IMR-90 (cell line): Measurements from ENCODE around the gene SUGCT. TPM values are rescaled to one million over a fixed set of nuclear protein-coding genes. Genes with fewer than 3 reads are reported as not detected.

Experiments used
- ATAC-seq: fragments of 200-7000 bp; cut with Tn5 transposase; 2 replicates; pipeline ENCODE4 v1.9.1; 2020; ENCODE audit warnings: low read depth, mild to moderate bottlenecking, moderate library complexity
- BruUV-seq: library from RNA; stranded (reverse); fragments of 400-500 nt; replicated peaks from 2 replicates; lab custom pipeline; 2021; lab: Mats Ljungman, UMichigan
- CTCF ChIA-PET: fragments of 300-600 bp; formaldehyde crosslinking; extraction: SDS; loops from one replicate; lab custom pipeline; 2021; ENCODE audit warnings: antibody characterized with exemption; lab: Yijun Ruan, JAX
- POLR2A ChIA-PET: fragments of 300-600 bp; sonication (Branson Sonifier 250); formaldehyde crosslinking; loops from one replicate; lab custom pipeline; 2022; ENCODE audit warnings: antibody characterized with exemption; ENCODE audit not compliant: unreplicated experiment; lab: Charles Lee
- DNase-seq: peaks from one replicate; pipeline ENCODE4 v3.0.0; 2013
- H2AFZ ChIP-seq: replicated peaks from 2 replicates; pipeline ENCODE3; 2013; ENCODE audit warnings: low read length, mild to moderate bottlenecking; ENCODE audit not compliant: poor library complexity
- H2AK5ac ChIP-seq: 2 replicates; pipeline ENCODE4 v1.6.1; 2013; ENCODE audit warnings: low read depth, low read length, inconsistent platforms
- H2AK9ac ChIP-seq: replicated peaks from 2 replicates; pipeline ENCODE3; 2013; ENCODE audit warnings: mild to moderate bottlenecking, low read depth, low read length, moderate library complexity; ENCODE audit not compliant: poor library complexity
- H2BK120ac ChIP-seq: 2 replicates; pipeline ENCODE4 v1.6.1; 2013; ENCODE audit warnings: low read depth, low read length, inconsistent platforms
- H2BK15ac ChIP-seq: 3 replicates; pipeline ENCODE4 v1.6.1; 2013; ENCODE audit warnings: low read depth, low read length, inconsistent platforms
- H2BK20ac ChIP-seq: 2 replicates; pipeline ENCODE4 v1.6.1; 2013; ENCODE audit warnings: low read depth, mild to moderate bottlenecking, inconsistent platforms, low read length, moderate library complexity
- H2BK5ac ChIP-seq: 2 replicates; pipeline ENCODE4 v1.6.1; 2013; ENCODE audit warnings: mild to moderate bottlenecking, low read depth, low read length, inconsistent platforms; ENCODE audit not compliant: poor library complexity, severe bottlenecking
- H3K14ac ChIP-seq: replicated peaks from 2 replicates; pipeline ENCODE4 v1.6.1; 2013; ENCODE audit warnings: low read depth, low read length, inconsistent platforms
- H3K18ac ChIP-seq: 2 replicates; pipeline ENCODE4 v1.6.1; 2013; ENCODE audit warnings: low read depth, low read length, control low read depth
- H3K23ac ChIP-seq: 2 replicates; pipeline ENCODE4 v1.6.1; 2013; ENCODE audit warnings: low read depth, low read length, inconsistent platforms
- H3K27ac ChIP-seq: 2 replicates; pipeline ENCODE4 v1.5.1; 2013; ENCODE audit warnings: mild to moderate bottlenecking, control low read depth, low read length; ENCODE audit not compliant: insufficient read depth
- H3K27me3 ChIP-seq: 2 replicates; pipeline ENCODE4 v1.6.1; 2013; ENCODE audit warnings: low read length; ENCODE audit not compliant: control insufficient read depth, insufficient read depth
- H3K36me3 ChIP-seq: 2 replicates; pipeline ENCODE4 v1.6.1; 2013; ENCODE audit warnings: low read length, mixed read lengths; ENCODE audit not compliant: control insufficient read depth, insufficient read depth
- H3K4ac ChIP-seq: 2 replicates; pipeline ENCODE4 v1.6.1; 2013; ENCODE audit warnings: low read depth, low read length, inconsistent platforms
- H3K4me1 ChIP-seq: 2 replicates; pipeline ENCODE4 v1.6.1; 2013; ENCODE audit warnings: low read length, mixed read lengths; ENCODE audit not compliant: control insufficient read depth, insufficient read depth
- H3K4me2 ChIP-seq: 2 replicates; pipeline ENCODE4 v1.6.1; 2013; ENCODE audit warnings: low read depth, mild to moderate bottlenecking, control low read depth, low read length, moderate library complexity
- H3K4me3 ChIP-seq: 2 replicates; pipeline ENCODE4 v1.5.1; 2013; ENCODE audit warnings: low read depth, mild to moderate bottlenecking, control low read depth, low read length, moderate library complexity; ENCODE audit not compliant: insufficient read depth
- H3K56ac ChIP-seq: 2 replicates; pipeline ENCODE4 v1.6.1; 2013; ENCODE audit warnings: low read length, inconsistent platforms; ENCODE audit not compliant: insufficient read depth; ENCODE audit errors: extremely low read depth
- H3K79me1 ChIP-seq, 2 experiments: 2 replicates each; pipeline ENCODE4 v1.6.1; 2013; ENCODE audit warnings: low read length in 2 of 2, inconsistent platforms in 1 of 2, low read depth in 1 of 2
- H3K9ac ChIP-seq: 2 replicates; pipeline ENCODE4 v1.6.1; 2013; ENCODE audit warnings: low read depth, low read length, control low read depth
- H3K9me1 ChIP-seq: 2 replicates; pipeline ENCODE4 v1.6.1; 2013; ENCODE audit warnings: low read length, inconsistent platforms; ENCODE audit not compliant: insufficient read depth
- H3K9me3 ChIP-seq: 2 replicates; pipeline ENCODE4 v1.6.1; 2013; ENCODE audit warnings: low read length; ENCODE audit not compliant: control insufficient read depth, insufficient read depth
- H4K20me1 ChIP-seq: 2 replicates; pipeline ENCODE4 v1.6.1; 2013; ENCODE audit warnings: low read length, inconsistent platforms; ENCODE audit not compliant: insufficient read depth
- H4K5ac ChIP-seq: 2 replicates; pipeline ENCODE4 v1.6.1; 2013; ENCODE audit warnings: mild to moderate bottlenecking, low read depth, low read length, control low read depth
- H4K8ac ChIP-seq, 2 experiments: 2 replicates each; pipeline ENCODE4 v1.6.1; 2013; ENCODE audit warnings: low read depth in 2 of 2, low read length in 2 of 2, control low read depth in 1 of 2, inconsistent platforms in 1 of 2
- H4K91ac ChIP-seq: 2 replicates; pipeline ENCODE4 v1.6.1; 2013; ENCODE audit warnings: low read depth, low read length, inconsistent platforms; ENCODE audit not compliant: insufficient read depth
- BHLHE40 ChIP-seq: fragments of 150-350 bp; IDR thresholded peaks from 2 replicates; pipeline ENCODE4 v1.6.1; 2016; ENCODE audit warnings: mild to moderate bottlenecking, low read depth, low read length
- CEBPB ChIP-seq: IDR thresholded peaks from 2 replicates; pipeline ENCODE4 v1.6.1; 2012; ENCODE audit warnings: low read depth, low read length, improper control_type of control experiment
- MAZ ChIP-seq: IDR thresholded peaks from 2 replicates; pipeline ENCODE4 v1.6.1; 2012; ENCODE audit warnings: low read depth, mild to moderate bottlenecking, low read length, improper control_type of control experiment, moderate library complexity, borderline replicate concordance
- NFE2L2 ChIP-seq: fragments of 150-350 bp; IDR thresholded peaks from 2 replicates; pipeline ENCODE4 v1.6.1; 2016; ENCODE audit warnings: low read depth, mild to moderate bottlenecking, low read length
- RAD21 ChIP-seq: IDR thresholded peaks from 2 replicates; pipeline ENCODE4 v1.6.1; 2012; ENCODE audit warnings: low read length, improper control_type of control experiment
- SMC3 ChIP-seq: fragments of 150-350 bp; IDR thresholded peaks from 2 replicates; pipeline ENCODE4 v1.6.1; 2016; ENCODE audit warnings: low read depth, mild to moderate bottlenecking, antibody characterized with exemption, low read length, moderate library complexity
- WGBS, 2 experiments: methylation state at CpG; one replicate each; pipeline versions ENCODE4 v1.1.5 to v1.1.7; 2013; ENCODE audit warnings: missing lambda C conversion rate in 2 of 2; ENCODE audit not compliant: insufficient read length in 1 of 2; ENCODE audit errors: extremely low coverage in 2 of 2; 5-methylcytosine and 5-hydroxymethylcytosine counted together
- dilution Hi-C: fragments of 300-500 bp; cut with HindIII; formaldehyde crosslinking; loops from one replicate; pipeline ENCODE4 v1.14.3; 2018; ENCODE audit warnings: low sequenced_read_pairs; ENCODE audit not compliant: unreplicated experiment
- in situ Hi-C: fragments of 300-500 bp; cut with MboI; formaldehyde crosslinking; loops from 3 replicates; pipeline ENCODE4 v1.14.3; 2019; ENCODE audit warnings: low sequenced_read_pairs, inconsistent platforms, mixed read lengths
- intact Hi-C: fragments of 100-400 bp; cut with micrococcal nuclease; formaldehyde crosslinking; loops from 2 replicates; pipeline ENCODE4 v1.10.0; 2022
- polyA plus RNA-seq, 3 experiments: library from polyadenylated mRNA; depleted of rRNA; stranded (reverse); fragments of >200 nt; gene quantifications; 2 replicates each; pipeline ENCODE4 v1.2.3, GENCODE V29; 2012; ENCODE audit warnings: low replicate concordance in 1 of 3
- total RNA-seq: library from RNA; depleted of rRNA; stranded (reverse); fragments of >200 nt; gene quantifications from 2 replicates; pipeline ENCODE4 v1.2.3, GENCODE V29; 2012

The SUGCT gene
- total and polyA plus RNA-seq, 2 of the 4 experiments (the other 2 are of a cell fraction): 5.9 to 8.3 TPM

DNA sequence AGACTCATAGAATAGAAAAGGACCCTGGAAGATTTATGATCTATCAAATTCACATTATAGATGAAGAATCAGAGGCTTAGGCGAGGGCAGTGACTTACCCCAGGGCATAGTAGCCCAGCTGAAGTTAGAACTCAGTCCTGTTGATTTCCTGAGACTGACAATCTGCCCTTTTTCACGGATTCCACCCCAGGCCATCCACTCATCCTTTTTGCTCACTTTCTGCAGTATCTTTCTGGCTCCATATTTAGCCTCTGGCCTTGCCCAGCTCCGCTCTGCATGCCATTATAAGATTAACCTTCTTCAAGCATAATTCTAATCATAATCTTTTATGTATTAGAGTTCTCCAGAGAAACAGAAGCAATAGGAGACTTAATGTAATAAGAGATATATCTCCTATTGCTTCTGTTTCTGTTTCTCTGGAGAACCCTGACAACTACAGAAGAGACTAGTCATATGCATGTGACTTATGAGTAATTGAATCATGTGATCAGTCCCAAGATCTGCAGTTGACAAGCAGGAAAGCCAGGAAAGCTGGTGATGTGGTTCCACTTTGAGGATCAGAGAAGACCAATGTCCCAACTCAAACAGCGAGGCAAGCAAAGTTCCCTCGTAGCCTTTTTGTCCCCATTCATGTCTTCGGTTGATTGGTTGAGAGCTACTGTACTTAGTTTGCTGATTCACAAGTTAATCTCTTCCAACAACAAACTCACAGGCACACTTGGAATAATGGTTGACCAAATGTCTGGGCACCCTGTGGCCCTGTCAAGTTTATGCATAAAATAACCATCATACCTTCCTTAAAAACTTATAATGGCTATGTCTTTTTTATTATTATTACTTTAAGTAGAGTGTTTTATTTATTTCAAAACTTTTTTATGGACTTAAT, 412.1 kb downstream of the SUGCT start:
- POLR2A ChIA-PET: no interaction called here
- H3K23ac ChIP-seq: no peak overlapping the region
- H4K91ac ChIP-seq: no peak overlapping the region
- no peaks in the 10 kb centered on the region for H3K9me3 ChIP-seq
- H3K4me2 ChIP-seq: no peak overlapping the region
- H3K36me3 ChIP-seq: no peaks in the 10 kb centered on the region
- no peak overlapping the region for H2BK5ac ChIP-seq
- H2BK15ac ChIP-seq: no peak overlapping the region
- WGBS, 2 experiments: 100% methylated on average over 1 of the region's 6 CpGs; no CpG with 5 or more reads in 1 of the 2 experiments
- no peak overlapping the region for H3K56ac ChIP-seq
- in situ Hi-C loops (no loop called here), dilution Hi-C loops (no loop called here), intact Hi-C loops (no loop called here)
- no peak overlapping the region for H3K9ac ChIP-seq
- no peaks in the 10 kb centered on the region for H3K27me3 ChIP-seq
- peaks cover 11% of the 10 kb centered on the region for H3K4me1 ChIP-seq
- no peak overlapping the region for H3K4ac ChIP-seq
- no peak overlapping the region for H3K27ac ChIP-seq
- H3K18ac ChIP-seq: peak overlapping the region; percentile 12; the same call in 1 of the 2 replicates
- no peaks in the 10 kb centered on the region for H4K20me1 ChIP-seq
- no TSS peak for BruUV-seq
- peaks cover under 1% of the 10 kb centered on the region for H3K9me1 ChIP-seq
- H3K4me3 ChIP-seq: no peak overlapping the region
- H2AK5ac ChIP-seq: 0 out of 2 replicates have a peak overlapping the region, but pooled peaks have one; percentile 0
- no peak overlapping the region for H2BK20ac ChIP-seq
- CTCF ChIA-PET: no interaction called here
- TF ChIP-seq SMC3 (no peak), MAZ (no peak), NFE2L2 (no peak), CEBPB (no peak), BHLHE40 (no peak), RAD21 (no peak)
- H3K79me1 ChIP-seq: no peaks in the 10 kb centered on the region
- no peak overlapping the region for H4K5ac ChIP-seq
- no peak overlapping the region for H4K8ac ChIP-seq
- H2BK120ac ChIP-seq: no peak overlapping the region
- no peak for ATAC-seq
- peak overlapping the region; percentile 15 for H2AK9ac ChIP-seq
- peak; percentile 40 for DNase-seq
- H2AFZ ChIP-seq: no peak overlapping the region
- H3K14ac ChIP-seq: no peak overlapping the region; the same call in 1 of the 2 replicates
